ENCODE results near the gene MPV17.
"Not testable (repeated sequence)": the region's sequence is repeated elsewhere in the genome, so short reads cannot be mapped to it uniquely, and the experiment has no call there.

Gene MPV17

GRCh38 chr2:27322301-27322765 is 564 bp downstream of the MPV17 start:
- no peak for FAIRE-seq

DNA sequence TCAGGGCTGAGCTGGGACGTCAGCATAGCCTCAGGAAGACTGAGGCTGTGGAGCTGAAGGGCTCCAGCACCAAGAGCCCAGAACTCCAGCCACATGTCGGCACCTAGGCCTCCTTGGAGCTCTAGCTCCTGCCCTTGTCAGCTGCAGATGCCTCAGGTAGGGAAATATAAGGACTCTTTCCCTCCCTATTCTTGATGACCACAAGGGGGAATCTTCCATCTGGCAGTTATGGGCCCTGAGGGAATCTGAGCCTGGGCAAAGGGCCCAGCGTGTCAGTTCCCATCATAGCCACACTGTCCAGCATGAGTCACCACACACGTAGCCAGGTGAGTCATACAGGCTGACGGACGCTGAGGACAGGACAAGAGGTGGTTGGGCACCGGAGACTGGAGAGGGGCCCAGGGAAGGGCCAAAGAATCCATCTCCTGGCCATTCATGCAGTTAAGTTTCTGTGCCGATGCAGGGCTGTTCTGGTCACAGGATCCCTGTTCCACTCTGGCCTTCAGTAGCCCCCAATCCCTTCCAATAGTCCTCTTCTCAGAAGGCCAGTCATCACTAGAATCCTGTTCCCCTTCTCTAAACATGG is 1.8 kb downstream of the MPV17 start:
- no peak for FAIRE-seq

DNA sequence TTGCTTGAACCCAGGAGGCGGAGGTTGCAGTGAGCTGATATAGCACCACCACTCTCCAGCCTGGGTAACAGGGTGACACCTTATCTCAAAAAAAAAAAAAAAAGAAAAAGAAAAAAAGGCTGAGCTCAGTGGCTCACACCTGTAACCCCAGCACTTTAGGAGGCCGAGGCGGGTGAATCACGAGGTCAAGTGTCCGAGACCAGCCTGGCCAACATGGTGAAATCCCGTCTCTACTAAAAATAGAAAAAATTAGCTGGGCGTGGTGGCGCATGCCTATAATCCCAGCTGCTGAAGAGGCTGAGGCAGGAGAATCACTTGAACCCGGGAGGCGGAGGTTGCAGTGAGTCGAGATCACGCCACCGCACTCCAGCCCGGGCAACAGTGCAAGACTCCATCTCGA is 3.1 kb downstream of the MPV17 start:
- FAIRE-seq: not testable (repeated sequence)

DNA sequence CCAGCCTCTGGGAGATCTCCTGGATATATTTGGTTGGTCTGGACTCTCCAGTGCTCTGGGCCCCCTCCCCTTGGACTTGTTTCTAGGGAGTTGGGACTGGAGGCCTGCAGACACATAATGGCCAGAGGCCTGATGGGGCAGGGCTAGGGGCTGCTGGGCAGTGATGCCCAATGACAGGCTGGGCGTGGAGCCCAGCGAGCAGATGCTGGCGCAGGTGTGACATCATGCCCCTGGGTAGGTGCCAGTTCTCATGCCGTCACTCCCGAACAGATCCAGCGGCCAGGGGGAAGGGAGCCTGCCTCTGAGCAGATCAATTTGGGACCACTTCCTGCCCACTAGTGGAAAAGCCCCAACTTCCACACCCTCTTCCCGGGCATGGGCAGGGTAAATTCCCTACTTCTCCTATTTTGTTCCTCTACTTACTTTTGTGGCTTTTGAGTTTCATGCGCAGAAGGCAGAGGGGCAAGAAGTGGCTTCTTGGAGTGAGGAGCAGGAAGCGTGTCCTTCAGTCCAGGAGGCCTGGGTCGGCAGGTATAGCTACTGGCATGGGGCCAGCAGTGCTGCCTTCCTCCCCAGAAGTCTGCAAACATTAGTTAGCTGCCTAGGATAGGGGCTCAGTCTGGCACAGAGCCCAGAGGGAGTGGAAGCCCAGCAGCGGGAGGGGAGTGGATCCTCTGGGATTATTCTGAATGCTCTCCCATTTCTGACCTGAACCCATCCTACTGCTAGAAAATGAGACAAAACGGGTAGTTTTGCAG is 6.1 kb downstream of the MPV17 start:
- FAIRE-seq: no peak

DNA sequence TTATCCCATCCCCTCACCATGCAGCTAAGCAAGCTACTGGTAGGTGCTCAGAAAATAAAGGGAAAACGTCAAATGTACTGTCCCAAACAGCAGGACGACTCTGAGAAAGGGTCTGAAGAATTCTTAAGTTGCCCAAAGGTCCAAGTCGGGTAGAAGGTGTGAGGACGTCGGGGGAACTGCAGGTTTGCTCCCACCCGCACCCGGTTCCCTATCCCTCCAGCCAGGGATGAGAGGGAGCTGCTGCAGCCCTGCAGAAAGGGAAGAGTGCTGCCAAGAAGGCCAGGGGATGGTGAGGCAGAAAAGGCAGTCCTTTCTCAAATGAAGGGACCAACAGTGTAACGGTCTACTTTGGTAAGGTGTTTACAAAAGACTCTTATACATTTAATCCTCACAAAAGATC is 7.8 kb downstream of the MPV17 start:
- FAIRE-seq: no peak

DNA sequence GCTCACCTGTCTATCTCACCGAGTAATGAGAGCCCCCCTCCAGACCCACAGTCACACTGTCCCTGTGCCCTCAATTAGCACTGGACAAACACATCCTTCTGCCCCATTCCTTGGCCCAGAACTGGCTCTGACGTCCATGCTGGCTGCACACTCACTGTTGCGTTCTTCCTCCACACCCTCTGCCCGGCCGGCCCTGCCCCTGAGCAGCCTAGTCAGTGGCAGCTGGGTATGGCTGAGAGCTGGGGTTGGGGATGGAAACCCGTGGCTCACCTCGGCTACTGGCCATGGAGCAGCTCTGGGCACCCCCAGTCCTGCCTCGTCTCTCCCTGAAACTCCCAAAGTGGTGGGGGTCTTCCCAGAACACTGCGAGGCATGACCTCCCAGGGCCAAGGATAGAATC is 8.2 kb downstream of the MPV17 start:
- no peak for FAIRE-seq

DNA sequence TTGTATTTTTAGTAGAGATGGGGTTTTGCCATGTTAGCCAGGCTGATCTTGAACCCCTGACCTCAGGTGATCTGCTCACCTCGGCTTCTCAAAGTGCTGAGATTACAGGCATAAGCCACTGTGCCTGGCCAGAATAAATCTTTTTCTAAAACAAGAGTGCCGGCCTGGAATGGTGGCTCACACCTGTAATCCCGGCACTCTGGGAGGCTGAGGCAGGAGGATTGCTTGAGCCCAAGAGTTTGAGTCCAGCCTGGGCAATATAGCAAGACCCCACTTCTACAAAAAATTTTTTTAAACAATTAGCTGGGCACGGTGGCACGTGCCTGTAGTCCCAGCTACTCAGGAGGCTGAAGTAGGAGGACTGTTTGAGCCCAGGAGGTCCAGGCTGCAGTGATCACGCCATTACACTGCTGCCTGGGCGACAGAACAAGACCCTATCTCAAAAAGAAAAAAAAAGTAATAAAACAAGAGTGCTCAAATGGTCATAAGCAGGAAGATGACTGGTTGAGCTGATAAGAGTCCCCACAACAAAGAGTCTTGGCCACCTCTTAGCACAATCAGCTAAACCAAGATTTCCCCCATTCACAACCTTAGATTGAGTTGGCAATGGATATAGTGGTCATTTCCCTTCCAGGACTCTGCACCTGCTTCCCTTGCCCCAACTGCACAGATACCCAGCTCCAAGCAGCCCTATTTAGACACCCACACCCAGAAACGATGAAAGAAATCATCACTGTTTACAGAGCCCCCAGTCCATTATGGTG is 8.8 kb downstream of the MPV17 start:
- FAIRE-seq: no peak

DNA sequence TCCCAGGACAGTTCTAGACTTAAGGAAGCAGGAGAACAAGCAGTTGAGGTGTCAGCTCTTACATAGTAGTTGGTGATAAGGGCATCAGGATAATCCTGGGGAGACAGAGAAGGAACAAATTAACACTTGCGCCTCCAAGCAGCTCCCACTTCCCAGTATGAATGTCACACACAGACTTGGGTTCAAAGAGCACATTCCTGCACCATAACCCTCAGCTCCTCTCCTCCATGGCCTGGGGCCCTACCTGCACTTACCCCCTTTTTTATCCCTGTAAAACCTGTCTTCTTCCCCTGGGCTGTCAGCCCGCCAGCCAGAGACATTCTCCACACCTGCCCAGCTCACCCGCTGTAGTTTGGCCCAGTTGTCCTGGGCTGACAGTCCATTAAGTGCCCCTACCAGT is 10.7 kb downstream of the MPV17 start:
- FAIRE-seq: no peak

DNA sequence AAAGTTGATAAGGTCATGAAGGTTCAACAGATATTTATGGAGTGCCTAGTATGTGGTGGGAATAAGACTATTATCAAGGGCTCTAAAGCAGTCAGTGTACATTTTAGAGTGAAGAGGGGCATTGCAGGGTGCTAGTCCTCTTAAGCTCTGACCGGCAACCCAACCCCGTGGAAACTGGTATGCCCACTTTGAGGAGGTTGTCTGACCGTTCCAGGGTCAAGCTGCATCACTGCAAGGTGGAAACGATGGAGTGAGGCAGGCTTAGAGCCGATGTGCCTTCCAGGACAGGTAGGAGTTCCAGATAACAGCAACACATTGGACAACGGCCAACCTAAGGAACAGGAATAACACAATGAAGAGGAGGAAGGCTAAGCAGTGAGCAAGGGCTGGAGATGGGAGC is 13.2 kb downstream of the MPV17 start:
- no peak for FAIRE-seq

- FAIRE-seq: no peak
Measured at GRCh38 chr2:27308359-27308881, 14.5 kb downstream of the MPV17 start, which contains the start of gene UCN. Gene UCN (minus strand): TSS chr2:27308445. CDS start chr2:27307895, 550 bp downstream.

DNA sequence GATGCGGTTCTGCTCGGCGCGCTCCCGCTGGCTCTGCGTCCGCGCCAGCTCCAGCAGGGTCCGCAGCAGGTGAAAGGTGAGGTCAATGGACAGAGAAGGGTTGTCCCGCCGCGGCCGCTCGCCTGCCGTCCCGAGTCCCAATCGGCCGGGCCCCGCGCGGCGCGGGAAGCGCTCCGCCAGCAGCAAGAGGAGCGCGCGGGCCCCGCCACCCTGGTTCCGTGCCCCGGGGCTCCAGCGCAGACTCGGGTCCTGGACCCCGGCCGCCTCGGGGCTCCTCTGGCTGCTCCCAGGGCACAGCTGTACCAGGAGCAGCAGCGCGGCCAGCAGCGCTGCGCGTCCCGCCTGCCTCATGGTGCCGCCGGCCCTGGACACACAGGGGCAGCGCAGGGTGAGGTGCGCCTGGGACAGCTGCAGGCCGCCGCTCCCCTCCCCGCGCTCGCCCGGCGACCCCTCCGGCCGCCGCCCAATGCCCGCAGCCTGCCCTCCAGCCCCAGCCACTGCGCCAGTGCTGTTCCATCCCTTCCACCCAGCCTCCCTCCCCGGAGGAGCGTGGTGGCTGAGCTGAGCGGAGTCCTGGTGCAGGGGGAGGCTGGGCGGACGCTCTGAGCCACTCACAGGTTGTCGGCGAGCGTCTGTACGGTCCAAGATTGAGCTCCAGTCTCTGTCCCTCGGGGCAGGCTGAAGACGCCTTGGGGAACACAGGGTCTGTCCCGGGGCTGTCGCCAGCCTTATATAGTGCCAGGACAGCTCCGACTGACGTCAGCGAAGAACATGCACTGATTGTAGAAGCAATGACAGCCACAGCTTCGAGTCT is 15.1 kb downstream of the MPV17 start:
- FAIRE-seq: no peak

GRCh38 chr2:27307287-27307544 is 15.7 kb downstream of the MPV17 start:
- no peak for FAIRE-seq

- FAIRE-seq: no peak
Measured at GRCh38 chr2:27306573-27307286, 16.2 kb downstream of the MPV17 start.

- FAIRE-seq: no peak
Measured at GRCh38 chr2:27306136-27306535, 16.8 kb downstream of the MPV17 start.

- FAIRE-seq: no peak
Measured at GRCh38 chr2:27305516-27305915, 17.4 kb downstream of the MPV17 start.

DNA sequence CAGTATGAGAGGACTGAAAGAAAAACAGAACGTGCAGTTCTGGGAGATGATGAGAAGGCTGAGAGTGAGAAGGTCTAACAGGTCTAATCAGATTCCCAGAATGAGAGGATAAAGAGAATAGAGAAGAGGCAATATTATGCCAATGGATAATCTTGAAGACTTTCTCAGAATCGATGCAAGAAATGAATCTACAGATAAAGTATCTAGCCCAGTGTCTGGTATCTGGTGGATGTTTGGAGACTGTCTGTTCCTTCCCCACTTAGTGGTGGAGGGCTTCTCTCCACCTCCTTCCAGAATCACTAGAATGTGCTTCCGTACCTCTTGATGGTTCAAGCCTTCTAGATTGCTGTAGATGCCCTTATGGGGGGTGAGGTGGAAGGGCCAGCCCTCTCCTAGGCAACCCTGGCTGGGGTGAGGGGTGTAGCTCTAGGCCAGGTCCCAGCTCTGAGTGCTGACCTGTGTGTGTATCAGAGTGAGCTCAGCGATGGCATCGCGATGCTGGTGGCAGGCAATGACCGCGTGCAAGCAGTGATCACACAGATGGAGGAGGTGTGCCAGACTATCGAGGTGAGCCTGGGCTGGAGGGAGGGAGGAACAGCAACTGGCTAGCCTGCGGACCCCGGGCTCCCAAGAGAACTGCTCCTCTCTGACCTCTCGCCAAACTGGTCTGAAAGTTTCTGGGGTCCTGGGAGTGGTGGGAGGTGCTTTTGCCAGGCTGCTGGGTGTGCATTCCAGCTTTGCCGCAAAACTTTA is 18.2 kb downstream of the MPV17 start:
- FAIRE-seq: no peak

DNA sequence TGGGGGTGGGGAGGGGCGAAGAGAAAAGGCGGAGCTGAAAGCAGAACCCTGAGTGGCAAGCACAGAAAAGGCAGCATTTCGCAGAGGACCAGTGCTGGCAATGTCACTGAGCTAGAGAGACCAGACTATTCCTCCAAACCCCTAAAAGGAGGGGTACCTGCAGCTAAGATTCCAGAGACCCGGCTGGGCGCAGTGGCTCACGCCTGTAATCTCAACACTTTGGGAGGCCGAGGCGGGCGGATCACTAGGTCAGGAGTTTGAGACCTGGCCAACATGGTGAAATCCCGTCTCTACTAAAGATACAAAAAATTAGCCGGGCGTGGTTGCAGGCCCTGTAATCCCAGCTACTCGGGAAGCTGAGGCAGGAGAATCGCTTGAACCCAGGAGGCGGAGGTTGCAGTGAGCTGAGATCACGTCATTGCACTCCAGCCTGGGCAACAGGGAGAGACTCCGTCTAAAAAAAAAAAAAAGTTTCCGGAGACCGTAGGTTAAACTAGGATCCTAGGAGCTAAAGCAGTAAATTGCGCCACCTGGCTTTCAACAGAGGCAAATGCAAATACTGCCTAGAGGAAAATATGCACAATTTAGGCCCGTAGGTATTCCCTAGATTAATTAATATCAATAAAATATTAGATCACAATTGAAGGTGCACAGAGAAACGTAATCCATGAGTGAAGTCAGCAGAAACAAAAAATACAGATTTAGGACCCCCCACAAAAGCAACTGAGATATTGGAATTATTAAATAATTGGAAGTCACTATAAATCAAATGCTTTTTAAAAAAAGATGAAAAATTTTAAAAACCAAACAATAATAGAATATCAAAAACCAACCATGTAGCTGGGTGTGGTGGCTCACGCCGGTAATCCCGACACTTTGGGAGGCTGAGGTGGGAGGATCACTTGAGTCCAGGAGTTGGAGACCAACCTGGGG is 19.5 kb downstream of the MPV17 start:
- FAIRE-seq: peak; percentile 90

- not testable (repeated sequence) for FAIRE-seq
Measured at GRCh38 chr2:27300606-27301005, 22.3 kb downstream of the MPV17 start.

- no peak for FAIRE-seq
Measured at GRCh38 chr2:27298391-27299080, 24.4 kb downstream of the MPV17 start.

DNA sequence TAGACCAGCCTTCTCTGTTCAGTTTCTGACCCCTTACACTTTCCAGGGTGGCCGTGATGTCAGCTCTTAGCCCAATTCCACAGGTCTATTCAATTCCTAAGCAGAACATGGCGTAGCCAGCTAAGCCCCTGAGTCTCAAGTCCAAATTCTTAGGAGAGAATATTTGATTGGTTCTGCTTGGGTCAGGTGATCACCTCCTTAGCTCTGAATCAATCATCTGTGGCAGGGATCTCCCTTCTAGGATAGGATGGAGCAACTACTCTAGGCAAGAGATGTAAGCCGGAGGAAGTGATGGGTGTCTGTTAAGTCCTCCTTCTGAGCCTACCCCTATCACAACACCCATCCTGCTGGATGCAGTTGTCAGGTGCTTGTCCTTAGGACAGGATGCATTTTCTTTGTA is 25.7 kb downstream of the MPV17 start:
- FAIRE-seq: no peak

All from TTC549 (cell line).